Measurements from ENCODE around the gene SLAMF6.

GRCh38 chr1:160471253-160471652 lies 51.8 kb downstream of the SLAMF6 start:
- TF ChIP-seq CTCF (IDR thresholded peaks at IDR 0.05) (no peak), POLR2A (IDR thresholded peaks at IDR 0.05) (no peak), EP300 (IDR thresholded peaks at IDR 0.05) (no peak)
